ENCODE data around the gene UPF1.

Gene UPF1

GRCh38 chr19:18857223-18857622 is 25.5 kb downstream of the UPF1 start:
- DNase-seq (ENCODE audit: low read depth), result no peak

DNA sequence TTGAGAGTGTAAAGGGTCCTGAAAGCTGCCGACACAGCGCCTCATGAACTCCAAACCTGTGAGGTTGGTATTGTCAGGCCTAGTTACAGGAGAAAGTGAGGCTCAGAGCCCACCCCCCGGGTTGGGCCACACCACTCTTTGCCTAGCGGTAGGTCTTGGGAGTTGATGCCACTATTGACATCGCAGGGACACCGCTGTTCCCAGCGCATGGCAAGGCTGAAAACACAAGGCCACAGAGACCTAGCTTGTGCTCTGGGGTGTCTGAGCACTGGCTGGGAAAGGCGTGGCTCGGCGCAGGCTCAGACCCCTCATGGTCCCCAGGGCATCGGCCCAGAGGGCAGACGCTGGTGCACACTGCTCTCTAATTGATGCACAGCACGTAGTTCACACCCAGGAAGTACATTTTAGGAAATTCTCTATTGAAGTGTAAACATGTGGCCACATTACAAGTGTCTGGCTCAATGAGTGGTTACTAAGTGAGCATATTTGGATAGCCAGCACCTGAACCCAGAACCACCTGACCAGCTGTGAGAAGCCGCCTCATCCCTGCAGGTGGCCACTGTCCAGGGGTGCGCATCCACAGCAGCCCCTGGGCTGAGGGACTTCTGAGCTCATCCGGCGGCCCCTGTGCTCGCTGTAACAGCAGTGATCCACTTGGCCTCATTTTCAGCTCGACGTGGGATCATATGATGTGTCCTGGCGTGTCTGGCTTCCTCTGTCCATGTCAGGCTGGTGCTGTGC is 27.3 kb downstream of the UPF1 start:
- no peak for DNase-seq (ENCODE audit: low read depth)

- DNase-seq (ENCODE audit: low read depth), result no peak
These were observed 28.0 kb downstream of the UPF1 start for GRCh38 chr19:18859676-18860301.

- no peak for DNase-seq (ENCODE audit: low read depth)
These were observed 28.5 kb downstream of the UPF1 start for GRCh38 chr19:18860302-18860700.

- no peak for DNase-seq (ENCODE audit: low read depth)
These were observed 29.0 kb downstream of the UPF1 start for GRCh38 chr19:18860725-18861124.

GRCh38 chr19:18861235-18861634 is 29.5 kb downstream of the UPF1 start:
- DNase-seq (ENCODE audit: low read depth), result no peak

DNA sequence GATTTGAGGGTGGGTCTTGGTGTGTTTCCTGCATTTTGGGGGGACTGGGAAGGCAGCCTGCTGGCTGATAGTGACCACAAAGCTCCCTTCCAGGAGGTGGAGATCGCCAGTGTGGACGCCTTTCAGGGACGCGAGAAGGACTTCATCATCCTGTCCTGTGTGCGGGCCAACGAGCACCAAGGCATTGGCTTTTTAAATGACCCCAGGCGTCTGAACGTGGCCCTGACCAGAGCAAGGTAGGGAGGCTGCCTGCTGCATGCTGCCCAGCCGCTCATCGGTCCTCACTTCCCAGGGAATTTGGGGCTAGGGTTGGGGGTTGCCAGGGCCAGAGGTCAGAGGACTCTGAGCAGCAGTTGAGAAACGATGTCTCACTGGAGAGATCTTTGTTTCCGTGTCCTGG is 30.2 kb downstream of the UPF1 start:
- DNase-seq (ENCODE audit: low read depth), result no peak

DNA sequence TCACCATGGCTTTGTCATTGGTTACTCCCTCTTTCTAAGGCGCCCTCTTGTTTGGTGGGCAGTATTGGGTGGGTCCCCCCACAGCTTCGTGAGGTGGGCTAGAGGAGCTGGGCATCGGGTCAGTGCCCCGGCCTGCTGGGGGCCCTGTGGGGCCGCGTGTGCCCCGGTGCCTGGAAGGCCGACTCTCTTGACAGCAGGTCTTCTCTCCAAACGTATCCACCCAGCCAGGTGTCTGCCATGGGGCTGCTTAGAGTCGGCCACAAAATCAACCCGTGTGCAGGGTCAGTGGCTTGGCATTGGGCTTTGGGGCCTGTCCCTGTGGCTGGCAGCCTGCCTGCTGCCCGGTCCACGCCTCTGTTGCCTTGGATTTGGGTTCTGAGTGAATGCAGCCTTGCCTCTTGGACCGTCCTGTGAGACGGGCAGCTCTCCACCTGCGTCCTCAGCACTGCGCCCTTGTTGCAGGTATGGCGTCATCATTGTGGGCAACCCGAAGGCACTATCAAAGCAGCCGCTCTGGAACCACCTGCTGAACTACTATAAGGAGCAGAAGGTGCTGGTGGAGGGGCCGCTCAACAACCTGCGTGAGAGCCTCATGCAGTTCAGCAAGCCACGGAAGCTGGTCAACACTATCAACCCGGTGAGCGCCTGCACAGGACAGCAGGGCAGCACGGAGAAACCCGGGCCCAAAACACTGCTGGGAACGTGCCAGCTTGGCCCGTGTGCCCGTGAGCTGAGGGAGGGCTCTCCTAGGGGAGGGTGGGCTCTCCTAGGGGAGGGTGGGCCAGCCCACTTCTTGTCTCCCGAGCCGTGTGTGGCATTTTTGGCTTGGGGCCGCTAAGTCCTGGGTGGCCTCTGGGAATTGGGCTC is 31.4 kb downstream of the UPF1 start:
- DNase-seq (ENCODE audit: low read depth), result no peak

GRCh38 chr19:18863843-18864362 is 32.1 kb downstream of the UPF1 start:
- DNase-seq (ENCODE audit: low read depth), result no peak

DNA sequence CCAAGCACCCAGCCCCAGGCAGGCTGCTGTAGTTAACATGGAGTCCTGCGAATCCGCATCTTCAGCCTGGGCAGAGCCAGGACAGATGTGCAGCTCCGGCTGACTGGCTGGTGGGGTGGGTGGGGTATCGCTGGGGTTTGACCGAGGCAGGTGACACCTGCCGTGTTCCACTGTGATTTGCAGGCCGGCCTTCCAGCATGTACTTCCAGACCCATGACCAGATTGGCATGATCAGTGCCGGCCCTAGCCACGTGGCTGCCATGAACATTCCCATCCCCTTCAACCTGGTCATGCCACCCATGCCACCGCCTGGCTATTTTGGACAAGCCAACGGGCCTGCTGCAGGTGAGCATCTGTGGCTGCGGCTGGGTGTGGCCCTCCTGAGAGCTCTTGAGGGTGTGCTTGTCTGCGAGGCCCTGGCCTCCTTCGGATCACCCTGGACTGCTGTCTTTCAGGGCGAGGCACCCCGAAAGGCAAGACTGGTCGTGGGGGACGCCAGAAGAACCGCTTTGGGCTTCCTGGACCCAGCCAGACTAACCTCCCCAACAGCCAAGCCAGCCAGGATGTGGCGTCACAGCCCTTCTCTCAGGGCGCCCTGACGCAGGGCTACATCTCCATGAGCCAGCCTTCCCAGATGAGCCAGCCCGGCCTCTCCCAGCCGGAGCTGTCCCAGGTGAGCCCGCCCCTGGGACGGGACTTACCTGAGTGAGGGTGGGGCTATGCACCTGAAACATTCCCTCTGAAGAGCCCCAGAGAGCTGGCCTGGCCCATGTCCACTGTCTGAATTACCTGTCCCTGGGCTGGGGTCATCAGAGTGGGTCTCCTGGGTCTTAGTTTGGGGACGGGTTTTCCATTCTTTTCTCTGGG is 33.6 kb downstream of the UPF1 start:
- DNase-seq (ENCODE audit: low read depth), result no peak

DNA sequence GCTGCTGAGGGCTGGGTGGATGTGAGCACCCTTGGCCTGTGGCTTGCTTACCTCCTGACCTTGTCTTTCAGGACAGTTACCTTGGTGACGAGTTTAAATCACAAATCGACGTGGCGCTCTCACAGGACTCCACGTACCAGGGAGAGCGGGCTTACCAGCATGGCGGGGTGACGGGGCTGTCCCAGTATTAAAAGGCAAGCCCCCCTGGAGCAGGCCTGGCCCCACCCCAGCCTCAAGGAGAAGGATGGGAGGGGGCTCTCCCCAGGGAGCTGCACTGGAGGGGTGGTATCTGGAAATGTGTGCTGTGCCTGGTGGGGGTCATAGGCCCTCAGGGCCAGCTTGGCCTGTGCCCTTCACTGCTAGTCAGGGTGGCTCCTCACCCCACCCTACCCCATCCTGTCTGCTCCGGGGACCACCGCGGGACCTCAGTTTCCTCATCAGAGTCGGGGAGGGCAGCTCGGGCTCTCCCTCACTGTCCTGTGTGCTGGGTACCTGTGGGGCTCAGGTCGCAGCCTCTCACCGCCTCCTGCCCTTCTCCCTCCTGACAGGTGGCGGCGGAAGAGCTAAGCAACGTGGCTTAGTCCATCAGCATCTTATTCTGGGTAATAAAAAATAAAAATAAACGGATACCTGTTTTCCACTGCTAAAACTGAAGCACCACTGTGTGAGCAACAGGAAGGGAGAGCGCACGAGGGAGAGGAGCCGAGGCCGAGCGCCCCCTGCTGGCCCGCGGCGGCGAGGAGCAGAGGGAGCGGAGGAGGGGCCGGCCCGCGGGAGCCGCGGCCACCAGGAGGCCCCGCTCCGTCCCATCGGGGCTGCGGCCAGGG is 34.4 kb downstream of the UPF1 start:
- peak; percentile 52 for DNase-seq (ENCODE audit: low read depth)

DNA sequence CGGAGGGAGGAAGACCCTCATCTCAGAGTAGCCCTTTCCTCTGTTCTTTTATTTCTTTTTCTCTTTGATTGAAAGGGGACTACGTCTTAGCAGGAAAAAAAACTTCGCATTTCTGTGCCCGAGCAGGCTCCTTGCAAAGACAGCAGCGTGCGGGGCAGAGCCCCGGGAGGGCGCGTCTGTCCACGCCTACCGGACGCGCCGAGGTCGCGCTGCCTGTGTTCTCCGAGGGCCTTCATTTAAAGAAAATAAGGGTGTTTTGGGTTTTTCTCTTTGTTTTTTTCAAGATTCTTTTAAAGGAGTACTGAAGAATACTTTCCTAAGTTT is 35.0 kb downstream of the UPF1 start:
- no peak for DNase-seq (ENCODE audit: low read depth)

DNA sequence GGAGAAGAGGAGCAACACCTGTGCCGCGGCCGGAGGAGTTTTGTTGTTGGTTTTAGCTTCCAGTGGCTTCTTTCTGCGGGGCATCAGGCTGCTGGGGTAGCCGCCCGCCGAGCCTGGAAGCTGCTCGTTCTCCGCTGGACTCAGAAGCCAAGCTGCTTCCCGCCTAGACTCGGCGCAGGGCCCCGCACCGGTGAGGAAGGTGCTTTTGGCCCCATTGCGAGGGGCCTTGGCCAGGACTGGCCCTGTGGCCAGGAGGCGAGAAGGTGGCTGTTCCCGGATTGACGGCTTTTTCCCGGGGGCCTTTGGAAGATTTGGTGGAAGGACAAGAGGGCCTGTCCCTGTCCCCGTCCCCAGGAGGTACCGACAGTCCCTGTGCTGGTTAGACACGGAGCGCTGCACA is 35.4 kb downstream of the UPF1 start:
- DNase-seq (ENCODE audit: low read depth), result no peak

- no peak for DNase-seq (ENCODE audit: low read depth)
These were observed 36.0 kb downstream of the UPF1 start for GRCh38 chr19:18867751-18868150.

- no peak for DNase-seq (ENCODE audit: low read depth)
These were observed 36.7 kb downstream of the UPF1 start for GRCh38 chr19:18868380-18869022.

GRCh38 chr19:18869023-18869618 is 37.4 kb downstream of the UPF1 start:
- no peak for DNase-seq (ENCODE audit: low read depth)

- no peak for DNase-seq (ENCODE audit: low read depth)
These were observed 38.2 kb downstream of the UPF1 start for GRCh38 chr19:18869781-18870530.

DNA sequence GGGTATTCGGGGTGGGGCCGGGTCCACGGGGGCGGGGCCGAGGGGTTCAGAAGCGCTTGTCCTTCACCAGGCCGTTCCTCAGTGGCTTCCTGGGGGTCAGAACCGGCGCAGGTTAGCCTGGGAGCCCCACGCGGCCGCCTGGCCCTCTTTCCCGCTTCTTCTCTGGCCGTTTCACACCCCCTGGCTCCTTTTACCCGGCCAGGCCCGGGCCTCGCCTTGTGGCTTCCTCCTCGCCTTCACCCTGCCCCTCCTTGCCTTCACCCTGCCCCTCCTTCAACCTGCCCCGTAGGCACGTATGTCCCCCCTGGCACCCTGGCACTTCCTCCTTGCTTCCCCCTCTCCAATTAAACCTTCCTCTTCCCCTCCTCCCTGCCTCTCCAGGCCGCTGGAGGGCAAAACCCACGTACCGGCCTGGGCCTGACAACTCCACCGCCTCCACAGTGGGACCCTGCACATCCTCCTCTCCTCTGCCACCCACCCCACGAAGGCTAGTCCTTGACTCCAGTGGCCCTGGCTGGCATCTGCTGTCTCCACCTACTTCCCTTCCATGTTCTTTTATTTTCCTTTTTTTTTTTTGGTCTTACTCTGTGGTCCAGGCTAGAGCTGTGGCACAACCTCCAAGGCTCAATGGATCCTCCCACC is 38.9 kb downstream of the UPF1 start:
- DNase-seq (ENCODE audit: low read depth), result no peak

GRCh38 chr19:18871543-18871942 is 39.8 kb downstream of the UPF1 start:
- DNase-seq (ENCODE audit: low read depth), result no peak
